HEK293 (cell line): Measurements from ENCODE around the gene OR2A14.

Experiments used
- CTCF ChIA-PET: fragments of 350-600 bp; formaldehyde crosslinking; extraction: SDS; loops from one replicate; lab custom pipeline; 2021; ENCODE audit warnings: antibody characterized with exemption; lab: Yijun Ruan, JAX
- POLR2A ChIA-PET: fragments of 300-600 bp; formaldehyde crosslinking; extraction: SDS; loops from one replicate; lab custom pipeline; 2020; ENCODE audit warnings: antibody characterized with exemption, inconsistent platforms; lab: Yijun Ruan, JAX
- H3K27ac ChIP-seq: fragments of 200-500 bp; sonication (Bioruptor generic); 2 replicates; pipeline ENCODE4 v1.5.1; 2014; ENCODE audit warnings: low read depth, low read length, control low read depth, inconsistent platforms; ENCODE audit errors: extremely low read depth
- H3K36me3 ChIP-seq, 2 experiments: fragments of 200-500 bp in 1 of 2; sonication (Bioruptor generic) in 1 of 2; 1 replicate in 1 of 2; 2 replicates in 1 of 2; pipeline ENCODE4 v1.5.1; 2014 to 2017; ENCODE audit warnings: inconsistent platforms in 2 of 2, low read length in 2 of 2; ENCODE audit not compliant: control insufficient read depth in 2 of 2, insufficient read depth in 1 of 2
- H3K4me1 ChIP-seq: fragments of 200-500 bp; sonication (Bioruptor generic); 2 replicates; pipeline ENCODE4 v1.5.1; 2014; ENCODE audit warnings: mild to moderate bottlenecking, low read length, inconsistent platforms; ENCODE audit not compliant: control insufficient read depth, insufficient read depth
- H3K4me3 ChIP-seq: 2 replicates; pipeline ENCODE4 v1.5.1; 2011; ENCODE audit warnings: low read depth, mild to moderate bottlenecking, control low read depth, low read length, moderate library complexity
- H3K9me3 ChIP-seq: fragments of 200-500 bp; sonication (Bioruptor generic); 2 replicates; pipeline ENCODE4 v1.5.1; 2014; ENCODE audit warnings: low read depth, low read length, inconsistent platforms; ENCODE audit not compliant: control insufficient read depth, insufficient read depth
- GLIS1 ChIP-seq: fragments of 450-650 bp; formaldehyde crosslinking; IDR thresholded peaks from 2 replicates; pipeline ENCODE4 v1.5.1; 2016; ENCODE audit warnings: missing biosample characterization, missing genetic modification characterization
- HOXD13 ChIP-seq: sonication (generic); formaldehyde crosslinking; IDR thresholded peaks from 2 replicates; pipeline ENCODE4 v1.8.0; 2022; ENCODE audit warnings: missing genetic modification reagents, borderline replicate concordance
- ZEB2 ChIP-seq: fragments of 450-650 bp; formaldehyde crosslinking; IDR thresholded peaks from 2 replicates; pipeline ENCODE4 v1.5.1; 2016; ENCODE audit warnings: missing biosample characterization, missing genetic modification characterization
- ZNF132 ChIP-seq: fragments of 450-650 bp; formaldehyde crosslinking; IDR thresholded peaks from 2 replicates; pipeline ENCODE4 v1.5.1; 2017; ENCODE audit warnings: missing biosample characterization, missing genetic modification characterization, borderline replicate concordance
- ZNF155 ChIP-seq: fragments of 450-650 bp; formaldehyde crosslinking; IDR thresholded peaks from 2 replicates; pipeline ENCODE4 v1.5.1; 2016; ENCODE audit warnings: missing biosample characterization, missing genetic modification characterization
- ZNF169 ChIP-seq: fragments of 450-650 bp; formaldehyde crosslinking; IDR thresholded peaks from 2 replicates; pipeline ENCODE4 v1.5.1; 2016; ENCODE audit warnings: missing biosample characterization, missing genetic modification characterization
- ZNF2 ChIP-seq: fragments of 450-650 bp; formaldehyde crosslinking; IDR thresholded peaks from 2 replicates; pipeline ENCODE4 v1.5.1; 2016; ENCODE audit warnings: missing biosample characterization, missing genetic modification characterization
- ZNF426 ChIP-seq: fragments of 450-650 bp; formaldehyde crosslinking; IDR thresholded peaks from 2 replicates; pipeline ENCODE4 v1.5.1; 2017; ENCODE audit warnings: missing biosample characterization, missing genetic modification characterization, mild to moderate bottlenecking, inconsistent platforms, moderate library complexity
- ZNF530 ChIP-seq: fragments of 450-650 bp; formaldehyde crosslinking; IDR thresholded peaks from 2 replicates; pipeline ENCODE4 v1.5.1; 2016; ENCODE audit warnings: low read depth, missing biosample characterization, missing genetic modification characterization
- ZNF549 ChIP-seq: fragments of 450-650 bp; IDR thresholded peaks from 2 replicates; pipeline ENCODE4 v1.5.1; 2018; ENCODE audit warnings: missing biosample characterization, missing genetic modification characterization, mild to moderate bottlenecking, inconsistent platforms, moderate library complexity
- ZNF561 ChIP-seq: fragments of 450-650 bp; IDR thresholded peaks from 2 replicates; pipeline ENCODE4 v1.5.1; 2018; ENCODE audit warnings: missing biosample characterization, missing genetic modification characterization, borderline replicate concordance
- ZNF596 ChIP-seq: fragments of 450-650 bp; IDR thresholded peaks from 2 replicates; pipeline ENCODE4 v1.5.0; 2018; ENCODE audit warnings: missing biosample characterization, mild to moderate bottlenecking, missing genetic modification characterization, moderate library complexity
- ZNF76 ChIP-seq: fragments of 450-650 bp; formaldehyde crosslinking; IDR thresholded peaks from 2 replicates; pipeline ENCODE4; 2016; ENCODE audit warnings: low read depth, missing biosample characterization, missing genetic modification characterization, borderline replicate concordance
- TF ChIP-seq, protein P1 (sequence below): fragments of 450-650 bp; formaldehyde crosslinking; conservative IDR thresholded peaks from 2 replicates; pipeline ENCODE4 v1.5.1; 2016; ENCODE audit warnings: low read depth, missing biosample characterization, missing genetic modification characterization
- TF ChIP-seq, protein P2 (sequence below): fragments of 450-650 bp; formaldehyde crosslinking; IDR thresholded peaks from 2 replicates; pipeline ENCODE4 v1.5.1; 2016; ENCODE audit warnings: missing biosample characterization, missing genetic modification characterization

The OR2A14 gene

DNA sequence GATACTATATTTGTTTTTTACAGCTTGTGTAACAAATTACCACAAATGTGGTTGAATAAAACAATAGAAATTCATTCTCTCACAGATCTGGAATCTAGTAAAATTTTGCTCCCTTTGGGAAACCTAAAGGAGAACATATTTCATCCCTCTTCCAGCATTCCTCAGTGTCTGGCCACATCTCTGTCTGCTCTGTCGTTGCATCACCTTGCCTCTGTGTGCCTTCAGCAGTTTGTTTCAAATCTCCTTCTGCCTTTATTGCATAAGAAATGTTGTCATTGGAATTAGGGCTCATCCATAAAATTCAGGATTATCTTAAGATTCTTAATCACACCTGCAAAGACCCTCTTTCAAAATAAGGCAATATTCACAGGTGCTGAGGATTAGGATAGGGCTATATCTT, 14.5 kb downstream of the OR2A14 start:
- CTCF ChIA-PET, result interaction anchor here (0.5 to 1.0 kb wide), 2 partner anchors 10 to 74 kb away, joined by 3 read pairs; no protein-coding TSS in a partner anchor
- H3K9me3 ChIP-seq, result no peaks in the 10 kb centered on the region
- H3K36me3 ChIP-seq, result no peaks in the 10 kb centered on the region
- no peaks in the 10 kb centered on the region for H3K4me1 ChIP-seq
- POLR2A ChIA-PET, result no interaction called here
- no peak for TF ChIP-seq GLIS1 (tag by site-specific recombination)
- TF ChIP-seq HOXD13 (CRISPR knock-in tag), result no peak
- TF ChIP-seq, protein P1, sequence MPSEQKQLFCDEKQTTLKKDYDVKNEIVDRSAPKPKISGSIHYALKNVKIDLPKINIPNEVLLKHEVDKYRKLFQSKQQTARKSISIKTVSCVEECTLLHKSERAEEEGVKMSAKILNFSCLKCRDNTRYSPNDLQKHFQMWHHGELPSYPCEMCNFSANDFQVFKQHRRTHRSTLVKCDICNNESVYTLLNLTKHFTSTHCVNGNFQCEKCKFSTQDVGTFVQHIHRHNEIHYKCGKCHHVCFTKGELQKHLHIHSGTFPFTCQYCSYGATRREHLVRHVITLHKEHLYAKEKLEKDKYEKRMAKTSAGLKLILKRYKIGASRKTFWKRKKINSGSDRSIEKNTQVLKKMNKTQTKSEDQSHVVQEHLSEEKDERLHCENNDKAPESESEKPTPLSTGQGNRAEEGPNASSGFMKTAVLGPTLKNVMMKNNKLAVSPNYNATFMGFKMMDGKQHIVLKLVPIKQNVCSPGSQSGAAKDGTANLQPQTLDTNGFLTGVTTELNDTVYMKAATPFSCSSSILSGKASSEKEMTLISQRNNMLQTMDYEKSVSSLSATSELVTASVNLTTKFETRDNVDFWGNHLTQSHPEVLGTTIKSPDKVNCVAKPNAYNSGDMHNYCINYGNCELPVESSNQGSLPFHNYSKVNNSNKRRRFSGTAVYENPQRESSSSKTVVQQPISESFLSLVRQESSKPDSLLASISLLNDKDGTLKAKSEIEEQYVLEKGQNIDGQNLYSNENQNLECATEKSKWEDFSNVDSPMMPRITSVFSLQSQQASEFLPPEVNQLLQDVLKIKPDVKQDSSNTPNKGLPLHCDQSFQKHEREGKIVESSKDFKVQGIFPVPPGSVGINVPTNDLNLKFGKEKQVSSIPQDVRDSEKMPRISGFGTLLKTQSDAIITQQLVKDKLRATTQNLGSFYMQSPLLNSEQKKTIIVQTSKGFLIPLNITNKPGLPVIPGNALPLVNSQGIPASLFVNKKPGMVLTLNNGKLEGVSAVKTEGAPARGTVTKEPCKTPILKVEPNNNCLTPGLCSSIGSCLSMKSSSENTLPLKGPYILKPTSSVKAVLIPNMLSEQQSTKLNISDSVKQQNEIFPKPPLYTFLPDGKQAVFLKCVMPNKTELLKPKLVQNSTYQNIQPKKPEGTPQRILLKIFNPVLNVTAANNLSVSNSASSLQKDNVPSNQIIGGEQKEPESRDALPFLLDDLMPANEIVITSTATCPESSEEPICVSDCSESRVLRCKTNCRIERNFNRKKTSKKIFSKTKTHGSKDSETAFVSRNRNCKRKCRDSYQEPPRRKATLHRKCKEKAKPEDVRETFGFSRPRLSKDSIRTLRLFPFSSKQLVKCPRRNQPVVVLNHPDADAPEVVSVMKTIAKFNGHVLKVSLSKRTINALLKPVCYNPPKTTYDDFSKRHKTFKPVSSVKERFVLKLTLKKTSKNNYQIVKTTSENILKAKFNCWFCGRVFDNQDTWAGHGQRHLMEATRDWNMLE, result no peak
- no peak for TF ChIP-seq ZNF530 (tag by site-specific recombination)
- H3K4me3 ChIP-seq, result no peak overlapping the region
- no peak overlapping the region for H3K27ac ChIP-seq

DNA sequence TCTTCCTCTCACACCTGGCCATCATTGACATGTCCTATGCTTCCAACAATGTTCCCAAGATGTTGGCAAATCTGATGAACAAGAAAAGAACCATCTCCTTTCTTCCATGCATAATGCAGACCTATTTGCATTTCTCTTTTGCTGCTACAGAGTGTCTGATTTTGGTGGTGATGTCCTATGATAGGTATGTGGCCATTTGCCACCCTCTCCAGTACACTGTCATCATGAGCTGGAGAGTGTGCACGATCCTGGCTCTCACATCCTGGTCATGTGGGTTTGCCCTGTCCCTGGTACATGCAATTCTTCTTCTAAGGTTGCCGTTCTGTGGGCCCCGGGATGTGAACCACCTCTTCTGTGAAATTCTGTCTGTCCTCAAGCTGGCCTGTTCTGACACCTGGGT, 19.2 kb downstream of the OR2A14 start:
- POLR2A ChIA-PET, result no interaction called here

DNA sequence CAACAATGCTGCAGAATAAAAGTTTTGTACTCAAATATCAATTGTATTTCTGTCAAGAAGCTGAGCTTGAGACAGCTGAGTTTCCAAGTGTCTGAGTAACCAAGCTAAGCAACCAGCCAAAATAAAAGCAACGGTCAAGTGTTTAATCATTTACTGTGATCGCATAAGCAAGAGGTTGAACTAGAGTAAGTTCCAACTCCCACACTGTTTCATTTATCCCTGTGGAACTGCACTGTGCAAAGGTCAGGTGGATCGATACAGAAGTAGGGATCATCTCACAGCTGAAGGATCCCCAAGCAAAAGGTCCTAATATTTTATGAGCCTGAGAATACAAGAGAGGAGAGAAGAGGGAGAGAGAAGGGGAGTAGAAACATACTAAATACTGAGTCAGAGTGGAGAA, 21.4 kb downstream of the OR2A14 start:
- POLR2A ChIA-PET, result no interaction called here

More for the DNA sequence above, 19.2 kb downstream of the OR2A14 start:
- Histone ChIP-seq H3K4me1 (no peaks in the 10 kb centered on the region), H3K9me3 (no peaks in the 10 kb centered on the region), H3K36me3 (no peaks in the 10 kb centered on the region), H3K27ac (no peak overlapping the region), H3K4me3 (no peak overlapping the region)
- TF ChIP-seq ZNF169 (tag by site-specific recombination) (no peak), ZEB2 (tag by site-specific recombination) (no peak), ZNF2 (tag by site-specific recombination) (no peak)
- CTCF ChIA-PET, result no interaction called here

More for the DNA sequence above, 21.4 kb downstream of the OR2A14 start:
- Histone ChIP-seq H3K9me3 (no peaks in the 10 kb centered on the region), H3K36me3 (no peaks in the 10 kb centered on the region), H3K27ac (no peak overlapping the region), H3K4me3 (no peak overlapping the region), H3K4me1 (no peaks in the 10 kb centered on the region)
- TF ChIP-seq ZNF596 (tag by site-specific recombination) (no peak), ZNF561 (tag by site-specific recombination) (no peak), ZNF549 (no peak), ZNF155 (tag by site-specific recombination) (no peak), ZNF426 (tag by site-specific recombination) (no peak), ZNF76 (tag by site-specific recombination) (no peak), ZNF132 (tag by site-specific recombination) (no peak)
- TF ChIP-seq, protein P2, sequence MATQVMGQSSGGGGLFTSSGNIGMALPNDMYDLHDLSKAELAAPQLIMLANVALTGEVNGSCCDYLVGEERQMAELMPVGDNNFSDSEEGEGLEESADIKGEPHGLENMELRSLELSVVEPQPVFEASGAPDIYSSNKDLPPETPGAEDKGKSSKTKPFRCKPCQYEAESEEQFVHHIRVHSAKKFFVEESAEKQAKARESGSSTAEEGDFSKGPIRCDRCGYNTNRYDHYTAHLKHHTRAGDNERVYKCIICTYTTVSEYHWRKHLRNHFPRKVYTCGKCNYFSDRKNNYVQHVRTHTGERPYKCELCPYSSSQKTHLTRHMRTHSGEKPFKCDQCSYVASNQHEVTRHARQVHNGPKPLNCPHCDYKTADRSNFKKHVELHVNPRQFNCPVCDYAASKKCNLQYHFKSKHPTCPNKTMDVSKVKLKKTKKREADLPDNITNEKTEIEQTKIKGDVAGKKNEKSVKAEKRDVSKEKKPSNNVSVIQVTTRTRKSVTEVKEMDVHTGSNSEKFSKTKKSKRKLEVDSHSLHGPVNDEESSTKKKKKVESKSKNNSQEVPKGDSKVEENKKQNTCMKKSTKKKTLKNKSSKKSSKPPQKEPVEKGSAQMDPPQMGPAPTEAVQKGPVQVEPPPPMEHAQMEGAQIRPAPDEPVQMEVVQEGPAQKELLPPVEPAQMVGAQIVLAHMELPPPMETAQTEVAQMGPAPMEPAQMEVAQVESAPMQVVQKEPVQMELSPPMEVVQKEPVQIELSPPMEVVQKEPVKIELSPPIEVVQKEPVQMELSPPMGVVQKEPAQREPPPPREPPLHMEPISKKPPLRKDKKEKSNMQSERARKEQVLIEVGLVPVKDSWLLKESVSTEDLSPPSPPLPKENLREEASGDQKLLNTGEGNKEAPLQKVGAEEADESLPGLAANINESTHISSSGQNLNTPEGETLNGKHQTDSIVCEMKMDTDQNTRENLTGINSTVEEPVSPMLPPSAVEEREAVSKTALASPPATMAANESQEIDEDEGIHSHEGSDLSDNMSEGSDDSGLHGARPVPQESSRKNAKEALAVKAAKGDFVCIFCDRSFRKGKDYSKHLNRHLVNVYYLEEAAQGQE (tag by site-specific recombination), result no peak
- CTCF ChIA-PET, result no interaction called here
